ENCODE measurements around the gene CASKIN1.

CASKIN1 gene

DNA sequence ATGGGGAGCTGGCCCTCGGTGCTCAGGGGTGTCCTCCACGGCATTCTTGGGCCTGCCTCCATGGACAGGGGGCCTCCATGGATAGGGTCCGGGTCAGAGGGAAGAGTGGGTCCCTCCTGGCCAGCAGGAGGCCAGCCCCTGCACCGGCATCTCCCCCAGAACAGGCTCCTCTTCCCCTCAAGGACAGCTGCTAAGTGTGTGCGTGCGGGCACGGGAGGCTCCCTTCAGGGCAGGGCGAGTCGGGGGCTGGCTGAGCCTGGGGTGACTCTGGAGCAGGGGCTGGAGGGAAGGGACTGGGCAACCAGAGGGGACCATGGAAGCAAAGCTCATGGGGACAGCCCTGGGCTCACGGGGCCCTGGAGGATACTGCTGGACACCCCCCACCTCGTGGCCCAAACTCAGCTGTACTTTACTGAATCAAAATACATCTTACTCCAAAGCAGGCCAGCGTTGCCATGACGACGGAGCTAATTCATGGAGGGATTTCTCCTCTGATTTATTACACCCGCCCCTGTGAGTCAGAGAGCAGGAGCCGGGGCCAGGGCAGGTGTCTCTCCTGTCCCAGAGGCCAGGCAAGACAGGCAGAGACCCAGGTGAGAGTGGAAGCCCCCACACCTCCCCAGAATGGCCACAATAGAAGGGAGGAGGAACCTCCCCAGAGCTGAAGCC lies 2.1 kb downstream of the CASKIN1 start:
- DNase-seq (ENCODE audit: low read depth in 1 of 2, low spot score in 1 of 2) = no peak

DNA sequence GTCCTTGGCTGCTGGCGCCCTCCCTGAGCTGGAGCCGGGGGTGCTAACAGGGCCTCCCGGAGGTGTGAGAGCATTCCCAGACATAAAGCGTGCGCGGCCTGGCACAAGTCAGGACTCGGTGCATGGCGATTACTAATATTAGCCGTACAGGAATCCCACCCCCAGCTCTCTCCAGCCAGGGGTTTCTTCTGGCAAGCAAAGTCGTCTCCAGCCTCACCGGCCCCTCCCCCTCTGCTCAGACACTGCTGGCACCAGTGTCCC lies 5.0 kb downstream of the CASKIN1 start:
- DNase-seq (ENCODE audit: low read depth in 1 of 2, low spot score in 1 of 2) = no peak

DNA sequence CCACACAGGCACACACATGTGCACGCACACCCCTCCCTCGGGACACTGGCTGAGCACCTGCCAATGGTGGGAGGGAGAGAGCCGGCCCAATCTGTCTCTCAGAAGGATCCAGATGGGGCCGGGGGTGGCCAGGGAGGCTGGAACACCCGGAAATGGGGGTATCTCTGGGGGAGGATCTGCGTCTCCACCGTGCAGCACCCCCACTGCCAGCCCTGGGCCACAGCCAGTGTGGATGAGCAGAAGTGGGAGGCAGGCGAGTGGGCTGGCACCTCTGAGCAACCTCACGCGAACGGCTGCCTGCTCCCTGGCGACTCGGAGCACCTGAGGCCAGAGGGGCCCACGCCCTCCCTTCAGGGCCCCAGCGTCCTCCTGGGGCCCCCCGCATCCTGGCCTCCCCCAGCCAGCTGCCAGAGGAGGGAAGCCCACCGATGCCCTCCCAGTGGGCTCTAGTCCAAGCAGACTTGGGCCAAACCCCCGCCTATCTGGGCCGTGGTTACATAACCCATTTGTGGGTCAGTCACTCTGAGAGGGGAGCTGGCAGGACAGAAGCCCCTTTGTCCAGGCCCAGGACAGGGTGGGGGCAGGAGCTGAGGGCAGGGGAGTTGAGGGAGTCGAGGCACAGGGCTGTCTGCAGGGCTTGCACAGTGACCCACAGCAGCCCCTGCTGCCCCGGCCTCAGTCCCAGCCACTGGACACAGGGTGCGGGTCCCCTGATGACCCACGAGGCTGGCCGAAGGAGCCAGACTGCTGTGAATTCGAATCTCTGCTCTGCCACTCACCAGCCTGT lies 5.6 kb downstream of the CASKIN1 start:
- DNase-seq (ENCODE audit: low read depth in 1 of 2, low spot score in 1 of 2) = no peak

DNA sequence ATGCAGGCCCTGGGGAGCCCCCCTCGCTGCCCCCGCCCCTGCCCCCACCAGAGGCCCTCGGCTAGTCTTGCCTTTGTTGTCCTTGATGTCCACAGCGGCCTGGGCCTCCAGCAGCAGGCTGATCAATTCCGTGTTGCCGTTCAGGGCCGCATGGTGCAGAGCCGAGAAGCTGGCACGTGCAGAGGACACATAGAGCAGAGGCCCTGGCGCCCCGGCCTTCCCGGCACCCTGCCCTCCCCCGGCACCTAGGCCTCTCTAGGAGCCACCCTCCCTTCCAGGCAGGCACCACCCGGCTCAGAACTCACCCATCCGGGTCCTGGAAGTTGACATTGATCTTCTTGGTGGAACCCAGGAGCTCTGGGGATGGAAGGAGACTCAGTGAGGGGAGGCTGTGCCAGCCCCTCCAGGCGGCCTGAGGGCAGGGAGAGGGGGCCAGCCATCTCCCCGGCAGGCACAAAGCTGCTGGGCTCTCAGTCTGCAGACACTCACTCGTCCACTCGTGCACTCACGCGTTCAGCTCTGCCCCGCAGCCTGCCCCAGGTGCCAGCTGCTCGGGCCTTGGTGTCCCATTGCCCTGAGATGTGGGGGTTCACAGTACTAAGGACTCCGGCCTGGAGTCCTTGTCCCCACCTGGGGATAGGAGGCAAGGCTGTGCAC lies 6.3 kb downstream of the CASKIN1 start:
- DNase-seq (ENCODE audit: low read depth in 1 of 2, low spot score in 1 of 2) = no peak

DNA sequence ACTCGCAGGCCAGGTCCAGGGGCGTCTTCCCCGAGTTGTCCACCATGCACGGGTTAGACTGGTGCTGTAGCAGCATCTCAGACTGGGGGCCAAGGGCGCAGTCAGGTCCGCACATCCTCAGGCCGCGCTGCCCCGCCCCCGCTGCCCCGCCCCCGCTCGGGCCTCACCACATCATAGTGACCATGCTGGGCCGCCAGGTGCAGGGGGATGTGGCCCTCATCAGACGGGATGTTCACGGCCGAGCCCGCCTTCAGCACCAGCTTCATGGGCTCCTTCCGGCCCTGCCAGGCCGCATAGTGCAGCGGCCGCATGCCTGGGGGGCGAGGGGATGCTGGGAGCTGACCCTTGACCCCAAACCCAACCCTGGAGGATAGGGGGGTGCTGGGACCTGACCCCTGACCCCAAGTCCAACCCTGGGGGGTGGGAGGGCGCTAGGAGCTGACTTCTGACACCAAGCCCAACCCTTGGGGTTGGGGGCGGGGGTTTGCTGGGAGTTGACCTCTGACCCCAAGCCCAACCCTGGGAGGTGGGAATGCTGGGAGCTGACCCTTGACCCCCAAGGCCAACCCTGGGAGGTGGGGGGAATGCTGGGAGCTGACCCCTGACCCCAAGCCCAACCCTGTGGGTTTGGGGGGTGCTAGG lies 7.0 kb downstream of the CASKIN1 start:
- DNase-seq (ENCODE audit: low read depth in 1 of 2, low spot score in 1 of 2) = no peak

DNA sequence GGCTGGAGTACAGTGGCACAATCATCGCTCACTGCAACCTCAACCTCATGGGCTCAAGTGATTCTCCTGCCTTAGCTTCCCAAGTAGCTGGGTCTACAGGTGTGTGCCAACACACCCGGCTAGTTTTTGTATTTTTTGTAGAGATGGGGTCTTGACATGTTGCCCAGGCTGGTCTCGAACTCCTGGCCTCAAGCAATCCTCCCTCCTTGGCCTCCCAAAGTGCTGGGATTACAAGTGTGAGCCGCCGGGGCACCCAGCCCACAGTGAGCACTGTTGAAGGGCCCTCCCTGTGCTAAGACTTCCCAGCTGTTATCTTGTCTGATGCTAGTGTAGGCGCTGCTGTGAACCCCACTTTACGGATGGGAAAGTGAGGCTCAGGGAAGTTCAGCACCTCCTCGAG lies 8.0 kb downstream of the CASKIN1 start:
- DNase-seq (ENCODE audit: low read depth in 1 of 2, low spot score in 1 of 2) = no peak

DNA sequence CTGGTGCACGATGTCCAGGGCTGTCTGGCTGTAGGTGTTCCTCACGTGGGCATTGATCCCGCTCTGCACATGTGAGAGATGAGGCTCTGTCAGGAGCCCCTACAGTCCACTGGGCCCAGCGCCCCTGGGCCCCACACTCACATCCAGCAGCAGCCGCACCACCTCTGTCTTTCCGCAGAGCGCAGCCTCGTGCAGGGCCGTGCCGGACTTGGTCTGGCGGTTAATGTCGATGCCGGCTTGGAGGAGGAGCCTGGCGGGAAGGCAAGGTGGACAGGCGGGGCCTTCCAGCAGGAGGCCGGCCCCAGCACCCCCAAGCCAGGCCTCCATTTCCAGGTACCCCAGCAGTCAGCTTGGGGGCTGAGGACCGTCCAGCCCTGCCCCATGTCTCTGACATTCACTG lies 9.2 kb downstream of the CASKIN1 start:
- DNase-seq (ENCODE audit: low read depth in 1 of 2, low spot score in 1 of 2) = no peak

DNA sequence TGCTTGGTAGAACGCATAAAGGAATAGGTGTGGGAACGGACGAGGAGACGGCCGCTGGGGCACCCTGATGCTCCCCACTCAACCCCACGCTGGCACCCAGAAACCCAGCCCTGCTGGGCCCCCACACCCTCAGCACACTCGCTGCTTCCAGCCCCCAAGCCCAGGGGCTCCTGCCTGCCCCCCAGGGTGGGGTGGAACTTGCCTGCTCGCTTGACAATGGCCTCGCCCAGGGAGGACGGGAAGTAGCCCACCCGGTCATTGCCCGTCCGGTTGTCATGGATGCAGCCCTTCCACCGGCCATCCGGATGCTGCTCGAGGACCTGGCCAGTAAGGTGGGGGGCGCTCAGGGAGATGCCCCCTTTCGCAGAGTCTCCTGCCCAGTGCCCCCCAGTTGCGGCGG lies 9.9 kb downstream of the CASKIN1 start:
- DNase-seq (ENCODE audit: low read depth in 1 of 2, low spot score in 1 of 2) = no peak

DNA sequence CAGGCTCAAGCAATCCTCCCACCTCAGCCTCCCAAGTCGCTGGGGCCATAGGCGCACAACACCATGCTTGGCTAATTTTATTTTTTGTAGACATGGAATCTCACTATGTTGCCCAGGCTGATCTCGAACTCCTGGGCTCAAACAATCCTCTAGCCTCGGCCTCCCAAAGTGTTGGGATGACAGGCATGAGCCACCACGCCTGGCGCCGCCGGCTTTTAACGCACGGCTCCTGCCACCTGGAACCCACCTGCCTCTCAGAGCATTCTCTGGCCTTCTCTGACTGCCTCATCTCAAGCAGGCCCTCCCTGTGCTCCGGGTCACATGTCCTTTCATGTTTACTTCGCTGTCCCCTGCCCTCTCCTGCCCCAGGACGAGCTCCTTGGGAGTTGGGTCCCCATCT lies 10.3 kb downstream of the CASKIN1 start:
- DNase-seq (ENCODE audit: low read depth in 1 of 2, low spot score in 1 of 2) = no peak

DNA sequence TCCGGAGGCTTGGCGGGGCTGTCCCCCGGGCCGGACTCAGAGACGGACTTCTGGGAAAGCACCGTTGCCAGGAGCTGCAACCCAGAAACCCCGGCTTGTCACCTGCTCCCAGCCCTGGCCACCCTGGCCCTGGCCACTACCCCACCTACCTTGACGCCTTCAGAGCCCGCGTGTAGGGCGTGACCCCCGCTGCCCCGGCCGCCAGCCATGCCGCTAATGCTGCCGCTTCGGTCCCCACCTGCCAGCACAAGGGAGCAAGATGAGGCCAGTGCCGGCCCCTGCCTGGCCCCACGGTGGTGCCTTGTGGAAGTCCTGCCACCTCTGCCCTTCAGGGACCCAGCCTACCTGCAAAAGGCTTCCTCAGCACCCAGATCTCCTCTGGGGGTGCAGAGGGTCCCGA lies 11.4 kb downstream of the CASKIN1 start:
- DNase-seq (ENCODE audit: low read depth in 1 of 2, low spot score in 1 of 2) = no peak

DNA sequence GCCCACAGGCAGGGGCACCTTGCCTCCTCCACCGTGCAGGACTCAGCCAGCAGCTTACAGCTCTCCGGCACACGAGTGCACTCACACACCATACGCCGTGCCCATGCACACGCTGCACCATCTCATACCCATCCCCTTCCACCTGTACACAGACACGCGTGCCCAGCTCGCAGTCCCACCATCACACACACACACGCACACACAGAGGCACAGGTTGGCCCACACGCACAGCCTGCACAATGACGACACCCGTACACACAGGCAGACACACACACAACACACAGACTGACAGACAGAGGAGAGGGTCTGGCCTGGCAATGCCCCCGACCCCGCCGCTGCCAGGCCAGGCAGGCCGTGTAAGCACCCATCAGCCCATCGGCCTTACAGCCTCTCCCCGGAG lies 12.1 kb downstream of the CASKIN1 start:
- no peak for DNase-seq (ENCODE audit: low read depth in 1 of 2, low spot score in 1 of 2)

DNA sequence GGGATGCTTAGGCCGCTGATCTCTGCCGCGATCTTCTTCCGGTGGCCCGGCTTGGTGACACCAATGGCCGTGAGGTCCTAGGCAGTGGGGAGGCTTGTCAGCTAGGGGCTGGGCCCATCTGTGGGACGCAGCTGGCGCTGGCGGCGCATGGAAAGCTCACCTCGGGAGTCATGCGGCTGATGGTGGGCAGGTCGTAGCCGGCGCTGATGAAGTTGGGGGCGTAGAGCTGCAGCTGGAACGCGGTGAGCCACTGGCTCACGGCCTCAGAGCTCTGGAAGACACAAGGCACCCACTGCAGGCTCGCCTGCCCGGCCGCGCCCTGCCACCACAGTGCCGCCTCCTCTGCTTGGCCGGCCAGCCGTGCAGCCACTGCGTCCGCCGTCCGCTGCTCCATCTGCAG lies 12.7 kb downstream of the CASKIN1 start:
- no peak for DNase-seq (ENCODE audit: low read depth in 1 of 2, low spot score in 1 of 2)

DNA sequence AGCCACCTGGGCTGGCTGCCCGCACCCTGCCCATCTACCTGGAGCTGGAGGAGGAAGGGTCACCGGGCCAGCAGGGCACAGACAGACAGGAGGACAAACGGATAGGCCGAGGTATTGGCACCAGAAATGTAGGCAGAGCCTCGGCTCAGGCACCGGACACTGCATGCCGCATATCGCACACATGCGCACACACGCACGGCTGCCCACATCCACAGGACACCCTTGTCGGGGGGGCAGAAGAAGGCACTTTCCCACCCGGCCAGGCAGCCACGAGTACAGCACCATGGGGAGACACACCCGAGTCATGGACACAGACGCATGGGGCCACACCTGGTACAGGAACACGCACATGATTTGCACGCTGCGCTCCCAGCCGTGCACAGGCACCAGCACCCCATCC lies 14.5 kb downstream of the CASKIN1 start:
- no peak for DNase-seq (ENCODE audit: low read depth in 1 of 2, low spot score in 1 of 2)

DNA sequence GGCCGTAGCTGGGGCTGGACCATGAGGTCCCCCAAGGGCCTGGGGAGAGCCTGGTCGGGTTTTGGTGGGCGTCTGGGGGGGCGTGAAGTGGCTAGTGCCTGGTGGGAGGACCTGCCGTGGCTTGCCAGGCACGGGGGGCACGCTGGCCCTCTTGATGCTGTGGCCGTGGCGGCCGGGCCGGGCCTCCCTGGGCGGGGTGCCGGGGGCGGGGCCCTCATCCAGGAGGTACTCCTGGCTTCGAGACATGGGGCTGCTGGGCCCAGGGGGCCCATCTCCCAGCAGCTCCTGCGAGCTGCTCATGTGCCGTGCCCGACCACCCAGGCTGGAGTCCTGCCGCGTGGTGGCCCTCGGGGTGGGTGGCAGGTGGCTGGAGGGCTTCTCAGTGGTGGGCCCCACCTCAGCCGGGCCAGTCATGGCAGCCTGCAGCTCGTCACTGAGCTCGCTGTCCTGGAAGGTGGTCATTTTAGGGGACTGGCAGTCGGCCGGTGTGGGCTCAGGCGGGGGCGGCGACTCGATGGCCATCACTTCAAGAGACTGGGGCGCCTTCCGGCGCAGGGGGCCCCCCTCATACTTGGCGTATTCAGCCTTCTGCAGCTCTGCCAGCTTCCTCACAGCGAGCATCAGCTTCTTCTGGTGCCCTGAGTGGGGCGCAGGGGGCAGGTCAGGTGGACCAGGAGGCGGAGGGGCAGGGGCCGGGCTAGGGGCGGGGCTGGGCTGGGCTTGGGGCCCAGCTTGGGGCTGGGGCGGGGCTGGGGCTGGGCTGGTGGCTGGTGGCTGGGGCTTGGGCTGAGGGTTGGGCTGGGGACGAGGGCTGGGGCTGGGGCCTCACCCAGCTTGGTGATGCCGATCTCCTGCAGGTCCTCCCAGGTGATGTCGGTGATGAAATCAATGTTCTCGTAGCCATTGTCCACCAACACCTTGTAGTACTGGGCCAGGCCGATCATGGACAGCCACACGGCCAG lies 15.2 kb downstream of the CASKIN1 start:
- DNase-seq (ENCODE audit: low read depth in 1 of 2, low spot score in 1 of 2) = no peak

DNA sequence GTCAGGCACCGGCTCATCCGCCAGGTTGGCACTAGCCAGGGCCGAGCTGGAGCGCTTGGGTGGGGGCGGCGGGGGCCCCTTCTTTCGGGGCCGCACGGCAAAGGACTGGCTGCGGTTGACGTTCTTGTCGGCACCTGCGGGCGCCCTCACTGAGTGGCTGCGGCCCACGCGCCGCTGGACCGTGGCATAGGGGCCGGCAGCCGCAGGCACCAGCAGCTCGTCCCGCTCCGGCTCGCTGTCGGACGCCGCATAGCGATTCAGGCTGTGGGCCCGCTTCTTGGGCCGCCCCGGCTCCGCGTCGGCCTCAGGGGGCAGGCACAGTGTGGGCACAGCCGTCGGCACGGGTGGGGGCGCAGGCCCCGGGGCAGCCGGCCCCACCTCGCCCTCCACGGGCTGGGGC lies 15.9 kb downstream of the CASKIN1 start:
- no peak for DNase-seq (ENCODE audit: low read depth in 1 of 2, low spot score in 1 of 2)

DNA sequence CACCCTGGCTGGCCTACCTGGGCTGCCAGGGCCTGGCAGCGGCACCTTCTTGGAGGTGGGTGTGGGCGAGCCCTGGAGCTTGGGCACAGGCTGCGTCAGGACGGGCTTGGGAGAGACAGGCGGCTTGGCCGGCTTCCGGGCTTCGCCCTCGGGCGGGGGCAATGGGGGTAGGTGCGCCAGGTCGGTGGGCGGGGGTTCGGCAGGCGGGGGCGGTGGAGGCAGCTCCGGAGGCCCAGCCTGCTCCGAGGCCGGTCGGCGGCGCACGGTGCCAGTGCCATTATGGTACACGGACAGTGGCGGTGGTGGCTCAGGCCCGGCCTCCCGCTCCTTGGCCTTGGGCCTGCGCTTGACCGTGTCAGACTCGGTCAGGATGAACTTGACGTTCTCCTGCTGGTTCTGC lies 16.8 kb downstream of the CASKIN1 start:
- no peak for DNase-seq (ENCODE audit: low read depth in 1 of 2, low spot score in 1 of 2)

DNA sequence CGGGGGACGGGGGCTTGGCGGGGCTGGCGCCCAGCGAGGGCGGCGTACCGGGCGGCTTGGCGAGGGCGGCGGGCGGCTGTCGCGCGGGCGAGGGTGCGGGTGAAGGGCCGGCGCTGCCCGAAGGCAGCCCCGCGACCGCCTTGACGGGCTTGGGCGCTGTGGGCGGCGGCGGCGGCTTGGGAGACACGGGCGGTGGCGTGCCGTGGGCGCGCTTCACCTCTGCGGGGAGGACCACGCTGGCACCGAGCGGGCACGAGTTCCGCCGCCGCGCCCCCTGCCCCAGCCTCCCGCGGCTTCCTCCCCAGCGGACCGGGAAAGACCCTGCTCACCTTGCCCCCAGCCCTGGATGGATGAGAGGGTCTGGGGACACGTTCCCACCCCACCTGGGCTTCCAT lies 17.3 kb downstream of the CASKIN1 start:
- DNase-seq (ENCODE audit: low read depth in 1 of 2, low spot score in 1 of 2) = no peak

DNA sequence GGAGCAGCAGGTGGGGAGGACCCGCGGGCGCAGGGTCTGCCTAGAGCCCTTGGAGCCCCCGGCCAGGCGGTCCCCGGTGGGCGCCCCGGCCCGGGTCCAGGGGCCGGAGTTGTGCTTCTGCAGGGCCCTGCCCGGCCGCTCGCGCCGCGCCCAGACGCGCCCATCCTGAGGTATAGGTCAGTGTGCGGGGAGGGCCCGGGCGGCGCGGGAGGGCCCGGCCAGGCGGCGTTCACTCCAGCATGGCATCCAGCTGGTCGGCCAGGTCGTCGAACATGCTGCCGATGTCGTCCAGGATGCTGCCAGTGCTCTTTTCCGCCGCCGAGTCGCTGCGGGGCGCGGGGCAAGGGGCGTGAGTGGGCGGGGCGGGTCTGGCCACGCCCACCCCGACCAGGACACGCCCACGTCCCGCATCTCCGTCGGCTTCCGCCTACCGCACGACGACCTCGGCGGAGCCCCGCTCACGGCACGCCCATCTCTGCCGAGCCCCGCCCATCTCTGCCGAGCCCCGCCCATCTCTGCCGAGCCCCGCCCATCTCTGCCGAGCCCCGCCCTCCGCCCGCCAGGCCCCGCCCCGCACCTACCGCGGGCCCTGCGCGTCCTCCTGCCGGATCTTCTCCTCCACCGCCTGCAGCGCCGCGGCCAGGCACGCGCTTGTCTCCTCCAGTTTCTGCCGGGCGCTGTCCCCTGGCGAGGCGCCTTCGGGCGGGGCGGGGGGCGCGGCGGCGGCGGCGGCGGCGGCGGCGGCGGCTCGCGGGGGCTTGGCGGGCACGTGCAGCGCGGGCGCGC lies 17.9 kb downstream of the CASKIN1 start:
- no peak for DNase-seq (ENCODE audit: low read depth in 1 of 2, low spot score in 1 of 2)

DNA sequence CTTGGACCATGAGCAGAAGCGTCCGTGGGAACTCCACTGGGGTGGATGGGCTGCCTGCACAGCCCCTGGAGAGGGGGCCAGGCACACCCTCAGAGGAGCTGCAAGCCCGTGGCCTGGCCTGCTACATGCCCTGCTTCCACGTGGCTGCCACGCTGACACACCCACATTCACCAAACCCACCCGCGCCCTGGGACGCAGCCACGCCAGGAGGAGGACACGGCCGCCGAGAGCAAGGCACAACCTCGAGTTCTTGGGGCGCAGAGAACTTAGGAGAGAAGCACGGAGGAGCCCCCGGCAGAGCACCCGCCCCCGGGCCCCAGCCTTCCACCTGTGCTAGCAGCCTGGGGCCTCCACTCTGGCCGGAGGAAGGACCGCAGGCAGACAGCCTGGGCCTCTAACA lies 18.8 kb downstream of the CASKIN1 start:
- DNase-seq (ENCODE audit: low read depth in 1 of 2, low spot score in 1 of 2) = no peak

DNA sequence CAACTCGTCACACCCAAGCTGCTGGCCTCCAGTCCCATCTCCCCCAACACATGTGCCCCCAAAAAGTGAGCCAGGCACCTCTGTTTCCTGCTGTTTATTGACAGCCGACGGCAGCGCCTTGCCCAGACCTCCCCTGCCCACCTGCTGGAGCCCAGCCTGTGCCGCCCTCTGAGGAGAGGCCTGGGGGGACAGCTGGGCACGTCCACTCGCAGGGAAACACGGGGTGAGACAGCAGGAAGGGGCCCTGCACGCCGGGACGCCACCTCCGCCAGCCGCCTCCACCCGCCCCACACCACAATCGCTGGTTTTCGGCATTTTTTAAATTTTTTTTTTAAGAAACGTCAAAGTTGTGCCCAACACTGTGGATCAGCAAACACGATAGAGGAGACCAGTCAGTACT lies 19.3 kb downstream of the CASKIN1 start:
- no peak for DNase-seq (ENCODE audit: low read depth in 1 of 2, low spot score in 1 of 2)

Data from activated CD4-positive, alpha-beta T cell treated with anti-CD3 and anti-CD28 coated beads, Interleukin-2, amount 50 U/mL, for 24 hours (primary cell).